ENCODE data around the gene PRKCD. TPM values are rescaled to one million over a fixed set of nuclear protein-coding genes. Genes with fewer than 3 reads are reported as not detected.

The PRKCD gene
- total and polyA plus RNA-seq, 2 experiments from 2014 or later: 12.3 to 23.6 TPM

Other genes with a start within 250 kb of the PRKCD start
- 12.0 and 18.1 TPM in 2 replicates for gene SFMBT1, start 115.1 kb upstream of the PRKCD start, total RNA-seq
- 5.8 and 8.5 TPM in 2 replicates for gene SFMBT1, start 115.1 kb upstream of the PRKCD start, polyA plus RNA-seq
- 15.9 and 18.5 TPM in 2 replicates for gene RFT1, start 30.8 kb upstream of the PRKCD start, total RNA-seq
- gene RFT1, start 30.8 kb upstream of the PRKCD start, polyA plus RNA-seq: 23.1 and 32.0 TPM in 2 replicates
- 222 and 265 TPM in 2 replicates for gene TKT, start 94.8 kb downstream of the PRKCD start, total RNA-seq
- 136 and 149 TPM in 2 replicates for gene TKT, start 94.8 kb downstream of the PRKCD start, polyA plus RNA-seq
- gene DCP1A, start 186.3 kb downstream of the PRKCD start, total RNA-seq: 20.4 and 23.0 TPM in 2 replicates
- 28.2 and 34.5 TPM in 2 replicates for gene DCP1A, start 186.3 kb downstream of the PRKCD start, polyA plus RNA-seq